Parathyroid adenoma (tissue), 2 donors: Measurements from ENCODE around the gene RAI2.

Experiments used
- H2AFZ ChIP-seq: fragments of 300-600 bp; sonication (generic); one replicate; pipeline ENCODE4 v1.7.0; 2017; ENCODE audit warnings: antibody characterized with exemption, mild to moderate bottlenecking
- H3K27ac ChIP-seq: fragments of 300-600 bp; sonication (generic); one replicate; pipeline ENCODE4 v1.7.0; 2017
- H3K27me3 ChIP-seq: fragments of 300-600 bp; sonication (generic); one replicate; pipeline ENCODE4 v1.7.0; 2017; ENCODE audit warnings: low read length; ENCODE audit not compliant: control insufficient read depth, insufficient read depth
- H3K36me3 ChIP-seq: fragments of 300-600 bp; sonication (generic); one replicate; pipeline ENCODE4 v1.7.0; 2017; ENCODE audit warnings: low read length; ENCODE audit not compliant: control insufficient read depth, insufficient read depth
- H3K4me1 ChIP-seq: fragments of 300-600 bp; sonication (generic); one replicate; pipeline ENCODE4 v1.7.0; 2017; ENCODE audit warnings: control low read depth
- H3K4me2 ChIP-seq: fragments of 300-600 bp; sonication (generic); one replicate; pipeline ENCODE4 v1.7.0; 2017; ENCODE audit warnings: low read length
- H3K4me3 ChIP-seq: fragments of 300-600 bp; sonication (generic); one replicate; pipeline ENCODE4 v1.7.0; 2017; ENCODE audit warnings: low read depth, low read length
- H3K79me2 ChIP-seq: fragments of 300-600 bp; sonication (generic); one replicate; pipeline ENCODE4 v1.7.0; 2017; ENCODE audit warnings: control low read depth
- H3K9ac ChIP-seq: fragments of 300-600 bp; sonication (generic); one replicate; pipeline ENCODE4 v1.7.0; 2017; ENCODE audit warnings: mild to moderate bottlenecking
- H3K9me3 ChIP-seq: fragments of 300-600 bp; sonication (generic); one replicate; pipeline ENCODE4 v1.7.0; 2017; ENCODE audit warnings: low read length; ENCODE audit not compliant: control insufficient read depth
- CTCF ChIP-seq: fragments of 300-600 bp; sonication (generic); IDR thresholded peaks from one replicate; pipeline ENCODE4 v1.7.0; 2017; ENCODE audit warnings: antibody characterized with exemption, mild to moderate bottlenecking
- donor health status: primary hyperparathyroidism.

Gene RAI2

GRCh38 chrX:17846045-17846444, 15.1 kb downstream of the RAI2 start:
- no peak overlapping the region for H3K9ac ChIP-seq
- no peak for TF ChIP-seq CTCF
- no peak overlapping the region for H2AFZ ChIP-seq
- no peak overlapping the region for H3K4me2 ChIP-seq
- no peaks in the 10 kb centered on the region for H3K4me1 ChIP-seq
- H3K36me3 ChIP-seq: no peaks in the 10 kb centered on the region
- H3K4me3 ChIP-seq: no peak overlapping the region
- no peaks in the 10 kb centered on the region for H3K9me3 ChIP-seq
- peaks cover 4% of the 10 kb centered on the region for H3K79me2 ChIP-seq
- no peaks in the 10 kb centered on the region for H3K27me3 ChIP-seq
- H3K27ac ChIP-seq: no peak overlapping the region

- Histone ChIP-seq H3K27me3 (no peaks in the 10 kb centered on the region), H3K4me3 (no peak overlapping the region), H3K79me2 (peaks cover 4% of the 10 kb centered on the region), H3K9me3 (no peaks in the 10 kb centered on the region), H2AFZ (no peak overlapping the region), H3K4me2 (no peak overlapping the region), H3K4me1 (no peaks in the 10 kb centered on the region), H3K9ac (no peak overlapping the region), H3K27ac (no peak overlapping the region), H3K36me3 (no peaks in the 10 kb centered on the region)
- no peak for TF ChIP-seq CTCF
Measured at GRCh38 chrX:17844236-17844635, 16.9 kb downstream of the RAI2 start.

- H3K27ac ChIP-seq: no peak overlapping the region
- no peak overlapping the region for H3K9ac ChIP-seq
- TF ChIP-seq CTCF: no peak
- H3K4me2 ChIP-seq: no peak overlapping the region
- H3K4me3 ChIP-seq: no peak overlapping the region
- no peaks in the 10 kb centered on the region for H3K4me1 ChIP-seq
- H3K36me3 ChIP-seq: no peaks in the 10 kb centered on the region
- no peaks in the 10 kb centered on the region for H3K9me3 ChIP-seq
- H2AFZ ChIP-seq: no peak overlapping the region
- no peaks in the 10 kb centered on the region for H3K27me3 ChIP-seq
- peaks cover 4% of the 10 kb centered on the region for H3K79me2 ChIP-seq
Measured at GRCh38 chrX:17842769-17843525, 18.2 kb downstream of the RAI2 start.

GRCh38 chrX:17839269-17839668, 21.8 kb downstream of the RAI2 start:
- no peaks in the 10 kb centered on the region for H3K27me3 ChIP-seq
- no peaks in the 10 kb centered on the region for H3K36me3 ChIP-seq

More at GRCh38 chrX:17839269-17839668, 21.8 kb downstream of the RAI2 start:
- Histone ChIP-seq H3K4me2 (no peak overlapping the region), H3K27ac (no peak overlapping the region), H2AFZ (no peak overlapping the region), H3K9ac (no peak overlapping the region), H3K4me3 (no peak overlapping the region), H3K9me3 (no peaks in the 10 kb centered on the region), H3K79me2 (no peaks in the 10 kb centered on the region), H3K4me1 (no peaks in the 10 kb centered on the region)
- TF ChIP-seq CTCF: no peak
